Astrocyte (in vitro differentiated cells and primary cell): ENCODE data around the gene PAPSS2. TPM values are rescaled to one million over a fixed set of nuclear protein-coding genes. Genes with fewer than 3 reads are reported as not detected.

Source experiments
- DNase-seq: peaks from one replicate; pipeline ENCODE4 v3.0.0-alpha.2; 2010; ENCODE audit warnings: low read depth
- FAIRE-seq: peaks from 2 replicates; lab custom pipeline; 2011; peaks lifted over from hg19 to GRCh38; lab: Jason Lieb, UNC
- H2AFZ ChIP-seq: 2 replicates; pipeline ENCODE4 v1.6.0; 2012; ENCODE audit warnings: low read depth, low read length, inconsistent platforms
- H3K27ac ChIP-seq: 2 replicates; pipeline ENCODE4 v1.5.1; 2011; ENCODE audit warnings: low read depth, low read length, inconsistent platforms
- H3K27me3 ChIP-seq: 2 replicates; pipeline ENCODE4 v1.6.0; 2011; ENCODE audit warnings: low read length, inconsistent platforms; ENCODE audit not compliant: insufficient read depth
- H3K36me3 ChIP-seq: 2 replicates; pipeline ENCODE4 v1.5.1; 2011; ENCODE audit warnings: low read length, inconsistent platforms; ENCODE audit not compliant: insufficient read depth
- H3K4me1 ChIP-seq: 2 replicates; pipeline ENCODE4 v1.5.1; 2011; ENCODE audit warnings: low read length, inconsistent platforms; ENCODE audit not compliant: insufficient read depth
- H3K4me2 ChIP-seq: 2 replicates; pipeline ENCODE4 v1.6.0; 2012; ENCODE audit warnings: low read length, inconsistent platforms
- H3K4me3 ChIP-seq: 2 replicates; pipeline ENCODE4 v1.5.1; 2011; ENCODE audit warnings: low read depth, mild to moderate bottlenecking, low read length, inconsistent platforms; ENCODE audit not compliant: insufficient read depth
- H3K79me2 ChIP-seq: 2 replicates; pipeline ENCODE4 v1.6.0; 2012; ENCODE audit warnings: mild to moderate bottlenecking, low read length, inconsistent platforms; ENCODE audit not compliant: insufficient read depth
- H3K9ac ChIP-seq: 2 replicates; pipeline ENCODE4 v1.6.0; 2012; ENCODE audit warnings: mild to moderate bottlenecking, low read length, inconsistent platforms
- H3K9me3 ChIP-seq: 2 replicates; pipeline ENCODE4 v1.5.1; 2012; ENCODE audit warnings: low read depth, mild to moderate bottlenecking, low read length, inconsistent platforms; ENCODE audit not compliant: insufficient read depth
- H4K20me1 ChIP-seq: 2 replicates; pipeline ENCODE4 v1.6.0; 2012; ENCODE audit warnings: low read length, inconsistent platforms; ENCODE audit not compliant: insufficient read depth
- H3K27ac Mint-ChIP-seq: one replicate; pipeline ENCODE4 v1.8.0; 2021; ENCODE audit warnings: mild to moderate bottlenecking, mixed read lengths; ENCODE audit not compliant: unreplicated experiment
- H3K27me3 Mint-ChIP-seq: one replicate; pipeline ENCODE4 v1.8.0; 2021; ENCODE audit warnings: low read depth, mixed read lengths; ENCODE audit not compliant: unreplicated experiment
- H3K36me3 Mint-ChIP-seq: one replicate; pipeline ENCODE4 v1.8.0; 2021; ENCODE audit warnings: low read depth, mixed read lengths; ENCODE audit not compliant: unreplicated experiment
- H3K4me1 Mint-ChIP-seq: one replicate; pipeline ENCODE4 v1.8.0; 2021; ENCODE audit warnings: low read depth, mixed read lengths; ENCODE audit not compliant: unreplicated experiment
- H3K4me3 Mint-ChIP-seq: one replicate; pipeline ENCODE4 v1.8.0; 2021; ENCODE audit warnings: mild to moderate bottlenecking, moderate library complexity, mixed read lengths; ENCODE audit not compliant: unreplicated experiment
- H3K9me3 Mint-ChIP-seq: one replicate; pipeline ENCODE4 v1.8.0; 2021; ENCODE audit warnings: mild to moderate bottlenecking, mixed read lengths; ENCODE audit not compliant: unreplicated experiment
- EZH2 ChIP-seq: IDR thresholded peaks from 2 replicates; pipeline ENCODE4 v1.6.1; 2012; ENCODE audit warnings: mild to moderate bottlenecking, low read length, inconsistent platforms; ENCODE audit not compliant: insufficient read depth
- total RNA-seq: library from RNA; stranded (reverse); gene quantifications from 2 replicates; pipeline ENCODE4 v1.2.1, GENCODE V29; 2021
- TF ChIP-seq, protein P1 (sequence below): IDR thresholded peaks from 2 replicates; pipeline ENCODE4 v1.5.1; 2011; ENCODE audit warnings: low read depth, mild to moderate bottlenecking, inconsistent platforms, low read length, moderate library complexity; ENCODE audit not compliant: insufficient read depth

PAPSS2 gene
- total RNA-seq, 1 donor from 2014 or later: 48.6 TPM

DNA sequence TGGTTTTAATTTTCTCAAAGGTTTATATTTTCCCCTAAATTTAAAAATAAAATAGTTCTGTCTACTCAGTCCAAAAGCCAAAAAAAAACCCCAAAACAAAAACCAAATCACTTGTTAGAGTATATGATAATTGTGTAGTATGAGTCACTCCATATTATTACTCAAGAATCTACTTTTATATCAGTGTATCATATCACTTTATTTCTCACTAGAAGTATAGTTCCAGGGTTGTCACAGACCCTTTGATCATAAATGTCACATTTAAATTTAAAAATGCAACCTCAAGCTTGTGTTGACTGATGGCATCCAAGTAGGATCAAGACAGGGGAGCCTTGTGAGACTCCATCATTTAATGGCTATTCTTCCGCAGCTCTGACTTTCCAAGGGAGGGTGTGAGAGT, 61.0 kb downstream of the PAPSS2 start:
- FAIRE-seq (no peak), DNase-seq (no peak)
- no peak overlapping the region for H3K27ac ChIP-seq
- H3K9ac ChIP-seq: no peak overlapping the region
- H4K20me1 ChIP-seq: no peaks in the 10 kb centered on the region
- Mint-ChIP-seq H3K4me1 (no peaks in the 10 kb centered on the region), H3K27ac (no peak overlapping the region), H3K36me3 (peaks cover 14% of the 10 kb centered on the region), H3K9me3 (no peaks in the 10 kb centered on the region), H3K27me3 (no peaks in the 10 kb centered on the region), H3K4me3 (no peak overlapping the region)
- H3K4me1 ChIP-seq: no peaks in the 10 kb centered on the region
- peaks cover 27% of the 10 kb centered on the region for H3K36me3 ChIP-seq
- no peak overlapping the region for H3K4me2 ChIP-seq
- H3K79me2 ChIP-seq: no peaks in the 10 kb centered on the region
- H3K27me3 ChIP-seq: no peaks in the 10 kb centered on the region
- no peak for TF ChIP-seq EZH2
- TF ChIP-seq, protein P1, sequence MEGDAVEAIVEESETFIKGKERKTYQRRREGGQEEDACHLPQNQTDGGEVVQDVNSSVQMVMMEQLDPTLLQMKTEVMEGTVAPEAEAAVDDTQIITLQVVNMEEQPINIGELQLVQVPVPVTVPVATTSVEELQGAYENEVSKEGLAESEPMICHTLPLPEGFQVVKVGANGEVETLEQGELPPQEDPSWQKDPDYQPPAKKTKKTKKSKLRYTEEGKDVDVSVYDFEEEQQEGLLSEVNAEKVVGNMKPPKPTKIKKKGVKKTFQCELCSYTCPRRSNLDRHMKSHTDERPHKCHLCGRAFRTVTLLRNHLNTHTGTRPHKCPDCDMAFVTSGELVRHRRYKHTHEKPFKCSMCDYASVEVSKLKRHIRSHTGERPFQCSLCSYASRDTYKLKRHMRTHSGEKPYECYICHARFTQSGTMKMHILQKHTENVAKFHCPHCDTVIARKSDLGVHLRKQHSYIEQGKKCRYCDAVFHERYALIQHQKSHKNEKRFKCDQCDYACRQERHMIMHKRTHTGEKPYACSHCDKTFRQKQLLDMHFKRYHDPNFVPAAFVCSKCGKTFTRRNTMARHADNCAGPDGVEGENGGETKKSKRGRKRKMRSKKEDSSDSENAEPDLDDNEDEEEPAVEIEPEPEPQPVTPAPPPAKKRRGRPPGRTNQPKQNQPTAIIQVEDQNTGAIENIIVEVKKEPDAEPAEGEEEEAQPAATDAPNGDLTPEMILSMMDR: no peak
- H3K9me3 ChIP-seq: no peaks in the 10 kb centered on the region
- no peak overlapping the region for H3K4me3 ChIP-seq
- H2AFZ ChIP-seq: no peak overlapping the region

DNA sequence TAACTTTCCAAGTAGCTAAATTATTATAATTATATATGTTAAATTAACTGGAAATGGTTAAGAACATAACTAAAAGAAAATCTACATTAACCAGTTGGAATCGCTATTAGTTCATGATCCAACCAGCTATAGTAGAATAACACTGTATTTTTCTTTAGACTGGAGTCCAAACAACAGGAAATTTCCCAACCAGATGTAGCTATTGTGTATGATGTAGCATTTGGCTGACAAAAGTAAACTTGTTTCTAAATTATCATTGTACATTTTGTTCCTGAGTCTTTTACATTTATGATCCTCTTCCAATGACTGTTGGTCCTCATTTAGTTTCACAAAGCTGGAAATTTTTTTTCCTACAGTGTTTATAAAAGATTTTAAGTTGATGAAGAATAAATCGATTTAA, 62.1 kb downstream of the PAPSS2 start:
- Histone ChIP-seq H3K9ac (no peak overlapping the region), H3K9me3 (no peaks in the 10 kb centered on the region), H3K27me3 (no peaks in the 10 kb centered on the region), H3K27ac (no peak overlapping the region), H4K20me1 (no peaks in the 10 kb centered on the region), H3K79me2 (no peaks in the 10 kb centered on the region), H3K36me3 (peaks cover 16% of the 10 kb centered on the region), H3K4me2 (no peak overlapping the region), H2AFZ (no peak overlapping the region), H3K4me3 (no peak overlapping the region), H3K4me1 (no peaks in the 10 kb centered on the region)
- Mint-ChIP-seq H3K9me3 (no peaks in the 10 kb centered on the region), H3K27ac (no peak overlapping the region), H3K4me3 (no peak overlapping the region), H3K36me3 (peaks cover 5% of the 10 kb centered on the region), H3K27me3 (no peaks in the 10 kb centered on the region), H3K4me1 (no peaks in the 10 kb centered on the region)
- TF ChIP-seq, protein P1: no peak
- TF ChIP-seq EZH2: no peak
- no peak for FAIRE-seq
- no peak for DNase-seq

DNA sequence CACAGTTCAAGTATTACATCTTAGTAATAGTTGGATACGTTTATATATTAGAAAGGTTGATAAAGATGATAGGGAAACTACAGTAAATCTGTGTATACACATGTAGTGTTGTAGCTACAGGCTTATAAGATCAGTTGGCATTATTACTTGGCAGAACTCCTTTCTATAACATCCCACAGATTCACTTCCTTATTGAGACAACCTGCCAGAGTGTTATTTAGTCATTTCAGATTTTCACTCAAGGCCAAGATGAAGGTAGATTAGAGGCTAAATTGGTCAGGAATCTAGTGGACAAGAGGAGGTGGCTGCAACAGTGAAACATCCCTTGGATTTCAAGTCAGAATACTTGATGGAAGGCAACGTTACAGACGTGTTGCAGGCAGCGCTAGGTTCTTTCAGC, 63.0 kb downstream of the PAPSS2 start:
- H3K9me3 ChIP-seq: no peaks in the 10 kb centered on the region
- peaks cover 2% of the 10 kb centered on the region for H3K36me3 Mint-ChIP-seq
- no peak overlapping the region for H3K27ac ChIP-seq
- no peak overlapping the region for H3K27ac Mint-ChIP-seq
- H3K27me3 ChIP-seq: no peaks in the 10 kb centered on the region
- H3K4me1 Mint-ChIP-seq: no peaks in the 10 kb centered on the region
- no peak for DNase-seq
- H3K4me2 ChIP-seq: no peak overlapping the region
- H3K9ac ChIP-seq: no peak overlapping the region
- H3K4me3 Mint-ChIP-seq: no peak overlapping the region
- FAIRE-seq: no peak
- no peaks in the 10 kb centered on the region for H3K9me3 Mint-ChIP-seq
- TF ChIP-seq, protein P1: no peak
- TF ChIP-seq EZH2: no peak
- H3K79me2 ChIP-seq: no peaks in the 10 kb centered on the region
- no peaks in the 10 kb centered on the region for H3K27me3 Mint-ChIP-seq
- no peak overlapping the region for H2AFZ ChIP-seq
- H4K20me1 ChIP-seq: no peaks in the 10 kb centered on the region
- no peaks in the 10 kb centered on the region for H3K4me1 ChIP-seq
- H3K4me3 ChIP-seq: no peak overlapping the region
- H3K36me3 ChIP-seq: peaks cover 14% of the 10 kb centered on the region
